NT2/D1 (cell line): ENCODE results near the gene MBP.

ENCODE experiments used
- DNase-seq: peaks from one replicate; pipeline ENCODE4 v3.0.0-alpha.2; 2011; ENCODE audit warnings: low read depth, low spot score
- H3K27me3 ChIP-seq: 2 replicates; pipeline ENCODE4 v1.6.0; 2011; ENCODE audit warnings: mild to moderate bottlenecking; ENCODE audit not compliant: insufficient read length, insufficient read depth
- H3K36me3 ChIP-seq: 2 replicates; pipeline ENCODE4 v1.6.1; 2011; ENCODE audit warnings: mild to moderate bottlenecking, low read length, mixed read lengths; ENCODE audit not compliant: insufficient read depth, insufficient read length
- H3K4me1 ChIP-seq: 2 replicates; pipeline ENCODE4 v1.5.1; 2011; ENCODE audit not compliant: insufficient read depth, insufficient read length
- H3K4me3 ChIP-seq: 2 replicates; pipeline ENCODE4 v1.5.1; 2011; ENCODE audit warnings: low read depth; ENCODE audit not compliant: insufficient read length
- H3K9ac ChIP-seq: 2 replicates; pipeline ENCODE4 v1.6.0; 2011; ENCODE audit warnings: low read depth; ENCODE audit not compliant: insufficient read length
- H3K9me3 ChIP-seq: 2 replicates; pipeline ENCODE4 v1.5.1; 2011; ENCODE audit warnings: mild to moderate bottlenecking, low read length; ENCODE audit not compliant: insufficient read depth
- SUZ12 ChIP-seq: IDR thresholded peaks from 2 replicates; pipeline ENCODE4 v1.6.1; 2011; ENCODE audit not compliant: insufficient read length, insufficient read depth; ENCODE audit errors: extremely low read depth
- YY1 ChIP-seq: IDR thresholded peaks from 2 replicates; pipeline ENCODE4 v1.6.1; 2011; ENCODE audit not compliant: insufficient read length, insufficient read depth
- ZNF274 ChIP-seq: IDR thresholded peaks from 2 replicates; pipeline ENCODE4 v1.6.1; 2011; ENCODE audit warnings: mild to moderate bottlenecking, low read depth, low read length

MBP gene

GRCh38 chr18:76943542-76944339 lies 188.8 kb downstream of the MBP start:
- H3K4me1 ChIP-seq = peaks cover 2% of the 10 kb centered on the region
- no peaks in the 10 kb centered on the region for H3K27me3 ChIP-seq
- no peak for DNase-seq
- no peak for TF ChIP-seq SUZ12
- no peak for TF ChIP-seq YY1
- TF ChIP-seq ZNF274 = no peak
- no peak overlapping the region for H3K9ac ChIP-seq
- H3K36me3 ChIP-seq = peaks cover 26% of the 10 kb centered on the region
- H3K4me3 ChIP-seq = no peak overlapping the region
- no peaks in the 10 kb centered on the region for H3K9me3 ChIP-seq

GRCh38 chr18:76941284-76941683 lies 191.3 kb downstream of the MBP start:
- H3K27me3 ChIP-seq = no peaks in the 10 kb centered on the region
- H3K9ac ChIP-seq = no peak overlapping the region
- H3K4me3 ChIP-seq = no peak overlapping the region
- TF ChIP-seq ZNF274 = no peak
- no peak for TF ChIP-seq YY1
- TF ChIP-seq SUZ12 = no peak
- H3K9me3 ChIP-seq = no peaks in the 10 kb centered on the region
- H3K4me1 ChIP-seq = peaks cover 2% of the 10 kb centered on the region
- peaks cover 33% of the 10 kb centered on the region for H3K36me3 ChIP-seq
- DNase-seq = no peak

- no peak for TF ChIP-seq YY1
- TF ChIP-seq ZNF274 = no peak
- no peak for TF ChIP-seq SUZ12
- Histone ChIP-seq H3K36me3 (peaks cover 35% of the 10 kb centered on the region), H3K4me1 (peaks cover 2% of the 10 kb centered on the region), H3K9ac (no peak overlapping the region), H3K4me3 (no peak overlapping the region), H3K9me3 (no peaks in the 10 kb centered on the region), H3K27me3 (no peaks in the 10 kb centered on the region)
- no peak for DNase-seq
Observed at GRCh38 chr18:76938619-76939018, 194.0 kb downstream of the MBP start.

- H3K27me3 ChIP-seq = no peaks in the 10 kb centered on the region
- H3K9ac ChIP-seq = no peak overlapping the region
- H3K9me3 ChIP-seq = no peaks in the 10 kb centered on the region
- DNase-seq = no peak
- TF ChIP-seq YY1 (no peak), SUZ12 (no peak), ZNF274 (no peak)
- H3K4me3 ChIP-seq = no peak overlapping the region
- peaks cover 2% of the 10 kb centered on the region for H3K4me1 ChIP-seq
- H3K36me3 ChIP-seq = peaks cover 38% of the 10 kb centered on the region
Observed at GRCh38 chr18:76937597-76937996, 195.0 kb downstream of the MBP start.

GRCh38 chr18:76936877-76937276 lies 195.7 kb downstream of the MBP start:
- Histone ChIP-seq H3K27me3 (no peaks in the 10 kb centered on the region), H3K9ac (no peak overlapping the region), H3K9me3 (no peaks in the 10 kb centered on the region), H3K4me3 (no peak overlapping the region), H3K4me1 (peaks cover 2% of the 10 kb centered on the region), H3K36me3 (peaks cover 42% of the 10 kb centered on the region)
- TF ChIP-seq SUZ12 (no peak), ZNF274 (no peak), YY1 (no peak)
- DNase-seq = no peak

GRCh38 chr18:76935722-76936337 lies 196.8 kb downstream of the MBP start:
- Histone ChIP-seq H3K36me3 (peaks cover 43% of the 10 kb centered on the region), H3K27me3 (no peaks in the 10 kb centered on the region)
- TF ChIP-seq ZNF274 (no peak), YY1 (no peak), SUZ12 (no peak)

GRCh38 chr18:76932026-76932819 lies 200.4 kb downstream of the MBP start:
- Histone ChIP-seq H3K4me1 (no peaks in the 10 kb centered on the region), H3K27me3 (no peaks in the 10 kb centered on the region), H3K9me3 (no peaks in the 10 kb centered on the region), H3K36me3 (peaks cover 40% of the 10 kb centered on the region), H3K9ac (no peak overlapping the region), H3K4me3 (no peak overlapping the region)
- DNase-seq = no peak
- TF ChIP-seq ZNF274 = no peak
- no peak for TF ChIP-seq YY1
- no peak for TF ChIP-seq SUZ12

More at GRCh38 chr18:76935722-76936337, 196.8 kb downstream of the MBP start:
- no peak overlapping the region for H3K4me3 ChIP-seq
- no peak overlapping the region for H3K9ac ChIP-seq
- H3K9me3 ChIP-seq = no peaks in the 10 kb centered on the region
- DNase-seq = no peak
- H3K4me1 ChIP-seq = no peaks in the 10 kb centered on the region
